Activated CD4-positive, alpha-beta T cell treated with anti-CD3 and anti-CD28 coated beads, Interleukin-2, amount 50 U/mL, for 16 hours (primary cell): ENCODE measurements around the gene ABHD17C.

Source experiments
- DNase-seq: peaks from one replicate; pipeline ENCODE4 v3.0.0-alpha.2; 2020

ABHD17C gene

DNA sequence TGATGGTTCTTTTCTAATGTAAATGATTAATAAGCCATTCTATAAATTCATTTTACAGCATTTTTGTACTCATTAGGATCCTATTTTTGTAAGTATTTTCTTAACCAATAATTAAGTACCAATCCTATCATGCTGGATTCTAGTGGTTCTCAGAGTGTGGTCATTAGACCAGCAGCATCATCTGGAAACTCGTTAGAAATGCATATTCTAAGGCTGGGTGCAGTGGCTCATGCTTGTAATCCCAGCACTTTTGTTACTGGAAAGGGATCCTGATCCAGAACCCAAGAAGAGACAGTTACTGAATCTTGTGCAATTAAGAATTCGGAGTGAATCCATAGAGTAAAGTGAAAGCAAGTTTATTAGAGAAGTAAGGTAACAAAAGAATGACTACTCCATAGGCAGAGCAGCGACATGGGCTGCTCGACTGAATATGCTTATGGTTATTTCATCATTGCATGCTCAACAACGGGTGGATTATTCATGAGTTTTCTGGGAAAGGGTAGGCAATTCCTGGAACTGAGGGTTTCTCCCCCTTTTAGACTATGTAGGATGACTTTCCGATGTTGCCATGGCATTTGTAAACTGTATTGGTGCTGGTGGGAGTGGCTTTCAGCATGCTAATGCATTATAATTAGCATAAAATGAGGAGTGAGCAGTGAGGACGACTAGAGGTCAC, 74.2 kb downstream of the ABHD17C start:
- DNase-seq, result no peak

DNA sequence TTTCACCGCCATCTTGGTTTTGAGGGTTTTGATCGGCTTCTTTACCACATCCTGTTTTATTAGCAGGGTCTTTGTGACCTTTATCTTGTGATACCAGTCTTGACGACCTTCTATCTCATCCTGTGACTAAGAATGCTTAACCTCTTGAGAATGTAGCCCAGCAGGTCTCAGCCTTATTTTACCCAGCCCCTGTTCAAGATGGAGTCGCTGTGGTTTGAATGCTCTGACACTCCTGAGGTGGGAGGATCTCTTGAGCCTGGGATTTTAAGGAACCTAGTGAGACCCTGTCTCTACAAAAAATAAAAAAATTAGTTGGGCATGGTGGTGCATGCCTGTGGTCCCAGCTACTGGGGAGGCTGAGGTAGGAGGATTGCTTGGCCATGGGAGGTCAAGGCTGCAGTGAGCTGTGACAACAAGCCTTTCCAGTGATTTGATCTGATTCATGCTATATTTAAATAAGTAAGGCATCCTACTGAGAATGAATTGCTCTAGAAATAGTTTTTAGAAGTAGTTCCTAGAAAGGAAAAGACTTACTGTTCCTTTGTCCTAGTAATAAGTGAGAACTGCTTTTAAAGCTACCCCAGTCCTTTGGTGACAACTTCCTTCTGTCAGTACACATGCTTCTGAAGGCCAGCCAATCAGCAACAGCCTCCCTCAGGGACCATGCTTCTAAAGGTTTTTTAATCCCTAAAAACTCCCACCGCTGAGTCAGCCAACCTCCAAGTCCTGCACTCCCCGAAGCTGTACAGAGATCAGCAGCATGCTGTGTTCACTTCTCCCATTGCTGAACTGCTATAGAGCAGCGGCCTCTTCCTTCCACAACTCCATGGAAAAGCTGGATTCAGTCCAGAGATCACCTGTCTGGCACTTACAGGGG, 75.0 kb downstream of the ABHD17C start:
- no peak for DNase-seq

DNA sequence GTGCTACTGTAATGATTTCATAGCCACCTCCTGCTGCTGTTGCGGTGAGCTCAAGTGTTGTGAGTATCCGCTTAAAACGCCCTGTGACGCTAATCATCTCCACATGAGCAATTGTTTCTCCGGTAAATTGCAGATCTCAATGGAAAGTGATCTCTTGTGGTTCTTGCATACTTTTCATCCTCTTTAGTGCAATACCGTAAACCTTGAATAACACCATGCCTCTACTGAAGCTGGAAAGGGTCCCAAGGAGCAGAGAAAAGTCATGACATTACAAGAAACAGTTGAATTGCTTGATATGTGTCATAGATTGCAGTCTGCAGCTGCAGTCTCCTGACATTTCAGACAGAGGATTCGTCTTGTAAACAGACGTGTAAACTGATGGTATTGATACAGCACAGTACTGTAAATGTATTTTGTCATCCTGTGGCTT, 78.0 kb downstream of the ABHD17C start:
- no peak for DNase-seq

DNA sequence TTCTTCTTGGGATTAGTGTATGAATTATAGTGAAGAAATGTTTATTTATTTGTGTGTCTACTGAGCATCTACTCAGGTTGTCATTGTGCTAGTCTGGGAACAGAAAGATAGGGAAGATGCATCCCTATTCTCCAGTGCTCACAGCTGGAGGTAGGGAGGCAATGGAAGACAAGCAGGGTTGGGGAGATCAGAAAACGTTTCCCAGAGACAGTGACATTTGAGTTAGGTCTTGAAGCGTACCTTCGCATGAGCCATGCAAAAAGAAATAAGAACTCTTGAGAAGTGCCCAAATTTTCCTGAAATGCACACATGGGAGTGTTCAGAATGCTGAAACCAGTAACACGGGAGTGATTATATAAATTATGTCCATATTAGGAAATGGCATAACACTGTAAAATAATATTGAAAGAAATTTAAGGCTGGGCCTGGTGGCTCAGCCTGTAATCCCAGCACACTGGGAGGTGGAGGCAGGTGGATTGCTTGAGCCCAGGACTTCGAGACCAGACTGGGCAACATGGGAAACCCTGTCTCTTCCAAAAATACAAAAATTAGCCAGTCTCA, 78.8 kb downstream of the ABHD17C start:
- no peak for DNase-seq

DNA sequence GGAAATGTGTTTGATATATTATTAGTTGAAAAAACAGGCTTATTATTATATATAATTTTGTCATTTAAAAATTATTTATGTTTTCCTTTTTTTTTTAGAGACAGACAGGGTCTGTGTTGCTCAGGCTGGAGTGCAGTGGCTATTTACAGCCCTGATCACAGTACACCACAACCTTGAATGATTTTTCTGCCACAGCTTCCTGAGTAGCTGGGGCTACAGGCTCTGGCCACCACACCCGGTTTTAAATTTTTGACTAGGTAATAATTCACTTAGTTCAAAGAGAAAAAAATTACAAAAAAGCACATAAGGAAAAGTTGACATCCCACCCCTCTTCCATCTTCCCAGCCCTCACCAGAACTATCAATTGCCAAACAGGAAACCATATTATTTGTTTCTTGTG, 79.4 kb downstream of the ABHD17C start:
- DNase-seq, result no peak

DNA sequence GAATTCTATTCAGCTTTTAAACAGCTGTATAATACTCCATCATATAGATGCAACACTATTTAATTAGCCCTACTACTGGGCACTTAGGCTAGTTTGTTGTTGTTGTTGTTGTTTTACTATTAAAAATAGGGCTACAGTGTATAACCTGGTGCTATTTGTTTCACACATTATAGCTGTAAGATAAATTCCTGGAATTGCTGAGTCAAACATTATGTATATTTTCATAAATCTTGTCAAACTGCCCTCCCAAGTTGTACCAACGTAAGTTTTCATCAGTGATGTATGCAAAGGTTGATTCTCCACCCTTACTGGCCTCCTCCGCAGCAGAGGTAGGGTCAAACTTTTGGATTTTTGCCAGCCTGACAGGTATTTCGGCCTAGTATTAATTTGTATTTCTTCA, 80.2 kb downstream of the ABHD17C start:
- DNase-seq, result no peak

DNA sequence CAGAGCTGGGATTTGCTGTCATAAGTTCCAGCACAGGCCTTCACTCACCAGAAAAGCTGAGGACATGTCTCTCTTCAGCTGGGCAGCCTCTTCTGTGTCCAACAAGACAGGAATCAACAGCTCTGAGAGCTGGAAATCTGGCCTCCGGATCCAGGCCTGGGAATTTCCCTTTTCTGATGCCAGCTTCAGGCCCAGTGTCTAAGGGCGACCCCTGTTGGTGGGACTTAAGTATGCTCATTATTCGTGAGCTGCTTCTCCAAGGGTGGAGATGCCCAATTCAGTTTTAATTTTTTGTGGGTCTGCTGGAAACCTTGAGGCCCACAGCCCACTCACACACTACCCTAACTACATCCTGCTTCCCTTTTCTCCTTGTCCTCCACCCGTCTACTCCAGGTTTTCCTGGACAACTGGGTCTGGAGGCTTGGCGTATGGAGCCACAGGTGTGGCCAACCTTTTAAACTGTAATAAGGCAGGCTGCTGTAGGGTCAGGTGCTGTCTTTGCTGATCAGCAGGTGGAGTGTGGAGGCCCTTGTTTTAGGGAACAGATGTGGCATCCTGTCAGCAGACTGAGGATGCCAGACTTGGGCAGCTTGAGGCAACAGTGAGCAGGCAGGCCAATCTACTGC, 81.4 kb downstream of the ABHD17C start:
- peak; percentile 66 for DNase-seq

DNA sequence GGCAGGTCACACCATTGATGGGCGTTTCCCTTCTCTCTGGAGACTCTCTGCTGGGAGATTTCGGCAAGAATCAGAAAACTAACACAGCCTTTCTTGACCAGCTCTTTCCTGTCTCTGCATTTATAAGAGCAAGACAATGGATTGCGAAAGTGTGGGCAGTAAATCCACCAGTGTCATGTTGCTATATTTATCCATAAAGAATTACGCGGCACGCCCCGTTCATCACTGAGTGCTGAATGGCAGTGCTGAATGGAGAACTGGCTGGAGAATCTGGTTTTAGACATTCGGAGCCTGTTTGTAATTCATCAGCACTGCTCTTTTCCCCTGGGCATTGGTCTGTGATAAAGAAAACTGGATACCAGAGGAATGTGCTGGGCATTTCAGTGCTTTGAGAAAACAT, 82.0 kb downstream of the ABHD17C start:
- DNase-seq, result no peak

DNA sequence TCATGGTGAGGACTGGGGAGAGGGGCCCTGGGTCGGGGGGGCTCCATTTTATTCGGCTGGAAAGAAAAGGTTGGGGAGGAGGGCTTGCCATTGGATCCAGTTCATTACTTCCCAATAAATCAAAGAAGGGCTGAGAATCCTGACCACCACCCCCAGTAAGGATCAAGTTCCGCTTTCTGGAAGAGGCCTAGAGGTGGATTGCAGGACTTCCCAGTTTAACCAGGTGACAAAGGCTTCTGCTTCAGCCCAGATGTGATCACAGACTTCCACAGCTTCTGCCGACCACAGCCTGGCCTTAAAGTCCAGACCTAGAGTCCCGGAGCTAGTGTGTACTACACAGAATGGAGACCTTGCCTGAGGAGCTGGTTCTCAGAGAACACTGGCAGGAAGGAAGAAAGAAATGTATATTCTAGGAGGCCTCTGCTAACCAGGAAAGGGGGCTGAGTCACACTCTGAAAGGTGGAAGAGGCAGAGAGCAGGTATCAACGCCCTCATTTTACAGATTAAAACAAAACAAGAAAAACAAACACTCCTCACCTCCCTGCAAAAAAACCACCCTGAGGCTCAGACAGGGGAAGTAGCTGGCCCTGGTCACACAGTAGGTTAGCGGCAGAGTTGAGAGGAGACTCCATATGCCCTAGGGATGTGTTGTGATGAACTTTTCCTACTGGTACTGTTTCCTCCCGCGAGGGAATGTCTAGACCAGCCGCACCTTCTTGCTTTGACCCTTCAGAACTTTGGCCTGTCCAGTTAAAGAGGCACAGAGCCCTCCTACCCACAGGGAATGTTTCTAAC, 82.9 kb downstream of the ABHD17C start:
- DNase-seq, result no peak

DNA sequence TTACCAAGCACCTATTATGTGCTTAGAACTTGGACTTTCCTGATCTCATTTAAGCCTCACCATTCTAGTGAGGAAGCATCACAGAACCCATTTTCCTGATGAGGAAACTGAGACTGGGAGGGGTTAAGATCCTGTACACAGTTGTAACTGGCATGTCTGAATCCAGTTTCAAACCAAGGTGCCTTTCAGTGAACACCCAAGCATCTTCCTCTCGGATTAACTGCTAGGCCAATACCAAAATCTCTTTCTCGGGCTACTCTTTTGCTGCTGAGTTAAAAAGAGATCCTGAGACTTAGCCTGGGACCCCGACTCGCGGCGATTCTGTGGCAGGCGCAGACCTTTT, 83.5 kb downstream of the ABHD17C start:
- DNase-seq, result no peak

DNA sequence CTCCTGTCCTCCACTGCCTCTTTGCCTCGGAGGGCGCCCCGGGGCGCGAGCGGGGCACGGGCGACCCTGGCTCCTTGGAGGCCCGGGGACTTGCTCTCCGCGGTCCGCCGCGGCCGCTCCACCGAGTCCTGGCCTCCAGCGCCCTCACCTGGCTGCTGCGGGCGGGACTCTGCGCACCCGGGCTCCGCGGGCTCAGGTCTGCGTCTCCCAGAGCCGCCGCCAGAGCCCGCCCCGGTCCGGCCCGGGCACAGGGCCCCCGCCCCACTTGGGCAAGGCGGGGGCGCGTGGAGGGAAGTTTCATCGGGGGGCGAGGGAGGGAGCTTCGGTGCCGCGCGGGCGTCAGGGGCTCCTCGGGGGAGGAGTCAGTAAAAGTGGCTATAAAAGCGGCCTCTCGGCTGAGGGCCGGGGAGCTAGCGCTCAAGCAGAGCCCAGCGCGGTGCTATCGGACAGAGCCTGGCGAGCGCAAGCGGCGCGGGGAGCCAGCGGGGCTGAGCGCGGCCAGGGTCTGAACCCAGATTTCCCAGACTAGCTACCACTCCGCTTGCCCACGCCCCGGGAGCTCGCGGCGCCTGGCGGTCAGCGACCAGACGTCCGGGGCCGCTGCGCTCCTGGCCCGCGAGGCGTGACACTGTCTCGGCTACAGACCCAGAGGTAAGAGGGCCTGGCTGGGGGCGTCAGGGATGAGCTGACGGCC, 84.0 kb downstream of the ABHD17C start, which contains the start of gene CEMIP:
CEMIP (plus strand) TSS at position 407 of the 694 bp plus-strand sequence. CDS start 94,510 bp downstream, outside the sequence.
- DNase-seq, result peak; percentile 75

DNA sequence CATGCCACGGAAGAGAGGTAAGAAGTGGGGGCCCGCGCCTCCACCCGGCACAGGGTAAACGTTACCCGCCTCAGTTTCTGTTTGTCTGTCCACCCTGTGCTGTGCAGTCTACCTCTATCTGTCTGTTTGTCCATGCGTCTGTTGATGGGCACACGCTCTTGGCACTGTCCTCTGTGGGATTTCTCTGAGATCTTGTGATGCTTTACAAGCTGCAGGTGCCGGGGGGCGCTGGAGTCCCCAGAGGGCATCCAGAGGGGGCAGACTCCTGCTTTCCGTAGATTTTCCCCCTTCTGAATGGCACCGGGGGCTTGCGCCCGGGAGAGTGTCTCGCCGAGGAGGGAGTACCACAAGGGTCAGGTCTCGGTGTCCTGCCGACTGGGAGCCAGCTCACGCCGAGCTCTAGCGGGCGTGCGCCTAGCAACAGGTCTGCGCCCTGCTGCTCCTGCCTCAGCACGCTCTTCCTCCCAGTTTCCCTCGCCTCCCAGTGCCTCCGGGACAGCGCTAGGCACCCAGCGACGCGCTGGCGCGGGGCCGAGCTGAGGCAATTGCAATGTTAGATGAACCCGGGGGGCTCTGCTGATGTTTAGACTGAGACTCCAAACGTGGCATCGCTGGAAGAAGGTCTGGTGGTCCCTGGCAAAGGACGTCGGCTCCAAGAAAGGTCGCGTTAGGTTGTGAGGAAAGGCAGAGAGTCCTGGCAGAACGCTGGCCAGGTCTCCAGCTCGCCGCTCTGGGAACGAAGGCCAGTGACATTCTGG, 84.7 kb downstream of the ABHD17C start:
- DNase-seq, result no peak

DNA sequence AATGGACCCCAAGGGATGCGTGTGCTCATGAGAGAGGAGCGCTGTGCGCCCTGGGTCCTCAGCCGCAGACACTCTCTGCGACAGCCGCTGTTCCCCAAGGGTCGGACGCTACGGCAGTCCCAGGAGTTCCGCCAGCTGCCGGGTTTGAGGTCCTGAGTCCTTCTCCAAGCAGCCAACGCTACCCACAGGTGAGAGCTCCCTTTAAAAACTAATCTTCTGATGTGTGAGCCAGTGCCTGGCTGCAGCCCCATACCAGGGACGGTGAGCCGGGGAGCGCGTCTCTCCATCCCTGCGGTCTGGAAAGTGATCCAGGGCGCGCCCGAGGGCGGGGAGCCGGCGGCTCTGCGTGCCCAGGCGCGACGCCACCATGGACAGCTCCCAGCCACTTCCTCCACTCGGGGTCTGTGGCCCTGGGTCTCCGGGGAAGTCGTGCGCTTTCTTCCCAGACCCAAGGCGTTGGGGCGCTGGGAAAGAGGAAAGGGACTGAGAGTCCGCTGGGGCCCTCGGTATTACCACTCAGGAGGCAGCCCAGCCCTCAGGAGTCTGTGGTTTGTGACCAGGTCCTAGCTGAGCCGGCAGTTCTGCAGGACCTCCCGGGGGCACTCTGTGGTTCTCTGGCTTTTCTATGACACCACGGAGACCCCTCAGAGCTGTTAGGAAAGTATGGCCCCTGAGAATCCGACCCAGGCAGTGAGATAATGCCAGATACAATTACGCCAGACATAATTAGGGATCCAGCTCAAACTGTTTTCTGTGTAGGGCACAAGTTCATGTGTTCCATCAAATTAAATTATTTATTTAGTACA, 85.5 kb downstream of the ABHD17C start:
- no peak for DNase-seq

DNA sequence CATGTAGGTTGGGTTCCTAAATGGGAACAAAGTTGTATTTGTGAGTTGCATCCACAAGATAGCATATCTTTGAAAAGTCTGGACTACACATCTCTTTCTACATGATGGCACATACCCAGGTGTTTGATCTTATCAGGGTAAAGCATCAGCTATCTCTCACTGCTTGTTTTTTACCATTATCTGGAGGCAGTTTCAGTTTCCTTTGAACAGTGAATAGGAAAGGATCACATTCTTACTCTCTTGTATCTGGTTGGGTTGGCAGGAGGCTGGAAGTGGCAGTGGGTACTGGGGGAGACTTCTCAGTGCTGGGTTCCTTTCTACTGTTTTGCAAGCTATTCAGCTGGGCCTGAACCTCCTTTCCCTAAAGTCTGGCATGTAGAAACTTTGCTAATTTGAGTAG, 88.2 kb downstream of the ABHD17C start:
- peak; percentile 35 for DNase-seq

DNA sequence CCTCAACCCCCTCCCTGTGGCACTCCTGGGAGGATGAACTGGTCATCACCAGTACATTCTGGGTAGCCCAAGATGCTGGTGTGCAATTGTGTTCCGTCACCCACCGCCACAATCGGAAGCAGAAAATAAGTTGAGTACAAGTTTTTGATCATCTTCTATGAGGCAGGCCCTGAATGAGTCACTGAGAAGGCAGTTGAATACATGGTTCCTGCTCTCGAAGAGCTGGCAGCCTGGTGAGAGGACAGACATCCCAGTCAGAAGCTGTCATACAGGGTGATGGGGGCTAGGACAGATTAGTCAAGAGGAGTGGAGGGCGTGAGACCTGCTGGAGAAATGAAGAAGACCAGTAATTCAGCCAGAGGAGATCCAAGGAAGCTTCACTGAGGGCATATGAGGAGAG, 90.2 kb downstream of the ABHD17C start:
- peak; percentile 45 for DNase-seq

DNA sequence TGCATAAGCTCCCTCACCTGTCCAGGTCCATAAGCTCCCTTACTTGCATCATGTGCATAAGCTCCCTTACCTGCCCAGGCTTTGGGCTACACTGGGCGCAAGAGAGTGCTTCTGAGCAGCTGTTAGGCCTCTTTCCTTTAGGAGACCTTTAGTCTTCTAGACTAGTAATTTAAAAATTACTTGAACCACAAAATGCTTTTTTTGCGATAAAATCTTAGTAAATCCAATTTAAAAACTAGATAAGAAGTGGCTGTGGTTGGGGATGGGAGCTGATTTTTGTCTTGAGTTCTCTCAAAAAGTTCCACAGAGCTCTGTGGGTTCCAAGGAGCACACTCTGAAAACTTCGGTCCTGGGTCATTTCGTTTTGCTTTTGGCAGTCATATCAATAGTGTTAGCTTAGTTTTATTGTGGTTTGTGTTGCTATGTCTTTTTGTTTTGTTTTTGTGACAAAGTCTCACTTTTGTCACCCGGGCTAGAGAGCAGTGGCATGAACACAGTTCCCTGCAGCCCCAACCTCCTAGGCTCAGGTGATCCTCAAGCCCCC, 90.8 kb downstream of the ABHD17C start:
- DNase-seq, result peak; percentile 49

DNA sequence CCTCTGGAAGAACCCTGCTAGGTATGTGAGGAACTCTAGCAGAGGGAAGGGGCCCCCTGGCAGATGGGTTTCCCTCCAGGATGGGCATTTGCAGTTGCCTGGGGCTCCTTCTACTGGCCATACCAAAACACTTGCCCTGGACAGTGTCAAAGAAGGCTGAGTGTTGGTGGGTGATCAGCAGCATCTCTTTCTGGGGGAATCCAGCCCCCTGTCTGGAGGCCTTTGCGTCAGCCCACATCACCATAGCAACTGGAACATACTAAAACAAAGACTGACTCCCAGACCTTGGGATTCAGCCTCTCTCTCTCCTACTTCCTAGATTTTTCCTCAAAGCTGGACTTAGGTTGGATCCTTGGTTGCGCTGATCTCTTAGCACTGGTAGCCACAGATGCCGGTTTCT, 92.2 kb downstream of the ABHD17C start:
- no peak for DNase-seq

DNA sequence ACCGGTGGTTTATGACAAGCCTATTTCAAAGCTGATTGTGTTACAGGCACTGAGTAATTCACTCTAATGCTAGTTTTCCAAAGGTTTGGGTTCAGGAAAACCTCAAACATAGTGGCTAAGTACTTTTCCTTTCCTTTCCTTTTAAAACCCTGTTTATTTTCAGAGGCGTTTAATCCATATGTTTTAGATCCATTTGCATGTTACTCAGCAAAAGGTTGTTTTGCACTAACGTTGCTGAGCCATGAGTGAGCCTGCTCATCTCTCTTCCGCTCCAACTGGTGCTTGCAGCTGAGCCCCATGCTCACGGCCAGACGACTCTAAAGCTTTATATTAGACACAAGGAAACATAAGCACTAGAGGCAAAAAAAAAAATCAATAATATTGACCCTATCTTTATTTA, 93.4 kb downstream of the ABHD17C start:
- no peak for DNase-seq

DNA sequence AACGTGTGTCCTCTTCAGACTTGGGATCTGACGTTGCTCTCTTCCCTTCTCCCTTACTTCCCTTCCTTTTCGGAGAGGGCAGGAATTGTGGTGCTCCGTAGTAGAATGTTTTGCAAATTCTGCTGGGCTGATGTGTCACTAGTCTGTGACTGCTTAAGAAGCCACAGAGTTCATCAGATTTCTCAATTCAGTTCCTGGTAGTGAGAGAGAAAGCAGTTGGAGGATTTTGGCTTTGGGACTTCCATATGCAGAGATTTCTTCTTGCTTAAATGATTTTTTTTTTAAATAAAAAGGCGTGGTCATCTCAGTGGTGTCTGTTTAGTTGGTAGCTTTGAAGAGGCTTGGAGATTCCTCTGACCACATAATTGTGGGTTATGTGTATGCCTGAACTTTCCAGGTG, 94.2 kb downstream of the ABHD17C start:
- DNase-seq, result no peak

DNA sequence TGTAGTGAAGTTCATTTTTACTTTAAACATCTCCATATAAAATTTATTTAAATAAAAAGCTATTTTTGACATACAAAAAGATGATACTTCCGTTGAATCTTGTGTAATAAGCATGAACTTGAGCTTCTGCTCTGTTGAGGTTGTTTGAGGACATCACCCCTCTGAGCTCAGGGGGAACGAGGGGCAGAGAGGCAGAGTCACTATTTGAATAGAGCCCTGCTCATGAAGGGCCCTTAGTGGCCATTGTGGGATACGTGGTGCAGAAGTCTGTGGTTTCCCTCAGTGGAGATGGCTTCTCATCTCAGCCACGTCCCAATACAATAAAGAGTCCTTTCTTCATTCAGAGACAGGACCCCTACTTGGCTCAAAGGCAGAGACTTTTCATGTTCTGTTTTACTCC, 94.7 kb downstream of the ABHD17C start:
- DNase-seq, result no peak
